DOHH2 (cell line): Measurements from ENCODE around the gene LILRB2.
"Not testable (repeated sequence)": the region's sequence is repeated elsewhere in the genome, so short reads cannot be mapped to it uniquely, and the experiment has no call there.

Experiments
- H3F3A ChIP-seq: fragments of 200-600 bp; sonication (generic), shearing (Covaris generic); 2 replicates; pipeline ENCODE4 v1.6.0; 2016; ENCODE audit warnings: antibody characterized with exemption, mild to moderate bottlenecking; ENCODE audit not compliant: control insufficient read depth, insufficient read depth
- H3K27ac ChIP-seq: fragments of 200-600 bp; sonication (generic); 2 replicates; pipeline ENCODE4 v1.5.1; 2014; ENCODE audit warnings: low read depth, mild to moderate bottlenecking, low read length, moderate library complexity
- H3K27me3 ChIP-seq: fragments of 200-600 bp; sonication (generic); 2 replicates; pipeline ENCODE4 v1.6.1; 2014; ENCODE audit warnings: mild to moderate bottlenecking, low read length, mixed read lengths; ENCODE audit not compliant: control insufficient read depth
- H3K36me3 ChIP-seq: fragments of 200-600 bp; sonication (generic); 2 replicates; pipeline ENCODE4 v1.6.1; 2014; ENCODE audit warnings: mild to moderate bottlenecking, low read length, moderate library complexity, mixed read lengths; ENCODE audit not compliant: control insufficient read depth
- H3K4me1 ChIP-seq: fragments of 200-600 bp; sonication (generic); 2 replicates; pipeline ENCODE4 v1.6.1; 2014; ENCODE audit warnings: mild to moderate bottlenecking, low read length, mixed read lengths; ENCODE audit not compliant: control insufficient read depth
- H3K4me2 ChIP-seq: fragments of 200-600 bp; sonication (generic); 2 replicates; pipeline ENCODE4 v1.6.0; 2014; ENCODE audit warnings: mild to moderate bottlenecking, low read length, moderate library complexity
- H3K4me3 ChIP-seq: fragments of 200-600 bp; sonication (generic); 2 replicates; pipeline ENCODE4 v1.5.1; 2014; ENCODE audit warnings: mild to moderate bottlenecking, low read length, mixed read lengths
- H3K79me2 ChIP-seq: fragments of 200-600 bp; sonication (generic); 2 replicates; pipeline ENCODE4 v1.6.1; 2014; ENCODE audit warnings: mild to moderate bottlenecking, low read length, mixed read lengths; ENCODE audit not compliant: control insufficient read depth
- H3K9me2 ChIP-seq: fragments of 200-600 bp; sonication (generic); replicated peaks from 2 replicates; pipeline ENCODE4 v1.6.1; 2014; ENCODE audit warnings: mild to moderate bottlenecking, low read length, mixed read lengths; ENCODE audit not compliant: control insufficient read depth
- H3K9me3 ChIP-seq: fragments of 200-600 bp; sonication (generic); 2 replicates; pipeline ENCODE4 v1.6.1; 2014; ENCODE audit warnings: antibody characterized with exemption, low read length, mixed read lengths; ENCODE audit not compliant: control insufficient read depth, insufficient read depth
- H4K20me1 ChIP-seq: fragments of 200-600 bp; sonication (generic); 2 replicates; pipeline ENCODE4 v1.6.0; 2014; ENCODE audit warnings: low read depth, mild to moderate bottlenecking, antibody characterized with exemption, low read length, moderate library complexity; ENCODE audit not compliant: control insufficient read depth, insufficient read depth
- EZH2phosphoT487 ChIP-seq: fragments of 200-600 bp; sonication (generic); IDR thresholded peaks from 2 replicates; pipeline ENCODE4 v1.6.1; 2017; ENCODE audit warnings: borderline replicate concordance, mild to moderate bottlenecking, antibody characterized with exemption, low read length, moderate library complexity, mixed read lengths
- TF ChIP-seq, protein P1 (sequence below): fragments of 200-600 bp; sonication (generic); IDR thresholded peaks from one replicate; pipeline ENCODE4 v1.5.1; 2014; ENCODE audit warnings: antibody characterized with exemption, mild to moderate bottlenecking, low read depth, low read length; ENCODE audit not compliant: poor library complexity, severe bottlenecking

LILRB2 gene

DNA sequence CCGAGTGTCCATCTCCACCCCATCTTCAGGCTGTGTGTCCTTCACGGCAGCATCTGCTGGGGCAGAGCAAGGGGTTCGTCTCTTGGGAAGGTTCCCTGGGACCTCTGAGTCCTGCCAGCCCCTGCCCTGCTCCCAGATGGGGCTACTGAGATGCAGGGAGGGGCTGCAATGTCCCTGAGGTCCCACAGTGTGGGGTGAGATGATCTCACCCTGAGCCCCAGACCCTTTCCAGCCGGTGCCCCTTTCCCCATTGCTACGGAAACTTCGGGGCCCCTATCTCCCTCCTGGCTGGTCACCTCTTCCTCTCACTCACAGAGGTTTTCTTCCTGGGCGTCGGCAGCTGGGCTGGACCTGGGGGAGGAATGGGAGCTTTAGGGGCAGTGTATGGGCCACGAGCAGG, 5.0 kb downstream of the LILRB2 start:
- H3K27me3 ChIP-seq, result peaks cover 7% of the 10 kb centered on the region; the same call in 1 of the 2 replicates
- no peaks in the 10 kb centered on the region for H3K9me2 ChIP-seq
- no peak overlapping the region for H3K4me3 ChIP-seq
- H3K36me3 ChIP-seq, result no peaks in the 10 kb centered on the region
- no peak overlapping the region for H3K4me2 ChIP-seq
- H3K4me1 ChIP-seq, result peaks cover 13% of the 10 kb centered on the region
- H3K27ac ChIP-seq, result no peak overlapping the region
- no peaks in the 10 kb centered on the region for H3K9me3 ChIP-seq
- no peaks in the 10 kb centered on the region for H4K20me1 ChIP-seq
- no peaks in the 10 kb centered on the region for H3F3A ChIP-seq
- TF ChIP-seq EZH2phosphoT487, result no peak
- TF ChIP-seq, protein P1, sequence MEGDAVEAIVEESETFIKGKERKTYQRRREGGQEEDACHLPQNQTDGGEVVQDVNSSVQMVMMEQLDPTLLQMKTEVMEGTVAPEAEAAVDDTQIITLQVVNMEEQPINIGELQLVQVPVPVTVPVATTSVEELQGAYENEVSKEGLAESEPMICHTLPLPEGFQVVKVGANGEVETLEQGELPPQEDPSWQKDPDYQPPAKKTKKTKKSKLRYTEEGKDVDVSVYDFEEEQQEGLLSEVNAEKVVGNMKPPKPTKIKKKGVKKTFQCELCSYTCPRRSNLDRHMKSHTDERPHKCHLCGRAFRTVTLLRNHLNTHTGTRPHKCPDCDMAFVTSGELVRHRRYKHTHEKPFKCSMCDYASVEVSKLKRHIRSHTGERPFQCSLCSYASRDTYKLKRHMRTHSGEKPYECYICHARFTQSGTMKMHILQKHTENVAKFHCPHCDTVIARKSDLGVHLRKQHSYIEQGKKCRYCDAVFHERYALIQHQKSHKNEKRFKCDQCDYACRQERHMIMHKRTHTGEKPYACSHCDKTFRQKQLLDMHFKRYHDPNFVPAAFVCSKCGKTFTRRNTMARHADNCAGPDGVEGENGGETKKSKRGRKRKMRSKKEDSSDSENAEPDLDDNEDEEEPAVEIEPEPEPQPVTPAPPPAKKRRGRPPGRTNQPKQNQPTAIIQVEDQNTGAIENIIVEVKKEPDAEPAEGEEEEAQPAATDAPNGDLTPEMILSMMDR, result no peak
- no peaks in the 10 kb centered on the region for H3K79me2 ChIP-seq

DNA sequence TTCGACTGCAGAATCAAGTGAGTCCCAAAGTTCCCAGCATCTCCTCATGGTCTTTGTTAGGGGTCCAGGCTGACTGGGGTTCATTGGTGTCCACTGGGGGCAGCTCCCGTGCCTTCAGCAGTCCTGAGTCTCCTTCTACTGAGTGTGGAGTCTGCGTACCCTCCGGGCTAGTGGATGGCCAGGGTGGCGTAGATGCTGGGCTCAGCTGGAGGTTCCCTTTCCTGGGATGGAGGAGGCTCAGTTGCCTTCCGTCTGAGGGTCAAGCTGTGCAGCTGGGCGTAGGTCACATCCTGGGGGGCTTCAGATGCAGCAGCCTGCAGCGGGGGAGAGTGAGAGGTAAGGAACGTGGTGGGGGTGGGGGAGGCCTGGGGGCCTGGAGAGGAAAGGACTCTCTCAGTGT, 6.4 kb downstream of the LILRB2 start:
- not testable (repeated sequence) for H3K36me3 ChIP-seq, H3K4me3 ChIP-seq, H3K4me2 ChIP-seq, H3F3A ChIP-seq, H3K9me2 ChIP-seq, H3K4me1 ChIP-seq, H3K9me3 ChIP-seq, H4K20me1 ChIP-seq, H3K79me2 ChIP-seq, H3K27ac ChIP-seq
- peaks cover 16% of the 10 kb centered on the region for H3K27me3 ChIP-seq

DNA sequence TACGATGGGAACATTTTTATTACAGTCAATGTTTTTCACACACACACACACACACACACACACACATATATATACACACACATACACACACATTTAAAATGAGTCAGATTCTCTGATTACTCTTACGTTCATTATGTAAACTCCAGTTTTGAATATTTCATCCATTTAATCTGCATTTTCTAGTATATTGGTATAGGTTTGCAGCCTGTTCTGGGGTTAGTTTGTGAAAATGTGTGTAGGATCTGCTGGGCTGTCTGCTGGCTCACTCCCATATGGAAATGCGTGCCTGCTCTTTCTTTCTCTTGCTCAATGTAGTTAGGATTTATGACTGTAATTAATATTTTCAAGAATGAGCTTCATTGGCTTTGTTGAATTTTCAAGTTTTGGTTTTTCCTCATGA, 7.1 kb downstream of the LILRB2 start:
- Histone ChIP-seq H3K4me3 (no peak overlapping the region), H3K27me3 (peaks cover 18% of the 10 kb centered on the region)
- TF ChIP-seq, protein P1, result no peak
- no peak for TF ChIP-seq EZH2phosphoT487

DNA sequence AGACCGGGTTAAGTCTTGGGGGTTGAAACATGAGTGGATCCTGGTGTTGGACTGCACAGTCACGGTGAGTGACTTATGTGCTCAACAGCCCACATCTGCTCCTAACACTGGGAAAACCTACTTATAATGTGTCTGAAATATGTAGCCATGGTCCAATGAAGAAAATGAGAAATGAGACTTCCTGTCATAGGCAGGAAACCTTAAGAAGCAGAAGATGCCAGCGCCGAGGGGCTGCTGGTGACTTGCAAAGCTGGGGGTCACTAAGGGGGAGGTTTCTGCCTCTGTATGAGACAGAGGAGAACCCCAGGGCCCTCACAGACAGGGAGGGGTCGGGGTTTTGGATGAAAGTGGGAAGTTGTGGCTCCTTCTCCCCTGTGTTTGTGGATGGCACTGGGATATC, 8.7 kb downstream of the LILRB2 start:
- not testable (repeated sequence) for H4K20me1 ChIP-seq, H3K4me1 ChIP-seq, H3K79me2 ChIP-seq, H3K9me3 ChIP-seq, H3K4me3 ChIP-seq, H3K36me3 ChIP-seq, H3F3A ChIP-seq, H3K27ac ChIP-seq, H3K4me2 ChIP-seq, H3K9me2 ChIP-seq
- H3K27me3 ChIP-seq, result peaks cover 26% of the 10 kb centered on the region

More for the DNA sequence above, 7.1 kb downstream of the LILRB2 start:
- Histone ChIP-seq H3F3A (no peaks in the 10 kb centered on the region), H3K4me2 (no peak overlapping the region), H3K4me1 (no peaks in the 10 kb centered on the region), H3K9me3 (no peaks in the 10 kb centered on the region), H4K20me1 (no peaks in the 10 kb centered on the region), H3K36me3 (no peaks in the 10 kb centered on the region), H3K27ac (no peak overlapping the region), H3K79me2 (no peaks in the 10 kb centered on the region), H3K9me2 (no peaks in the 10 kb centered on the region)

DNA sequence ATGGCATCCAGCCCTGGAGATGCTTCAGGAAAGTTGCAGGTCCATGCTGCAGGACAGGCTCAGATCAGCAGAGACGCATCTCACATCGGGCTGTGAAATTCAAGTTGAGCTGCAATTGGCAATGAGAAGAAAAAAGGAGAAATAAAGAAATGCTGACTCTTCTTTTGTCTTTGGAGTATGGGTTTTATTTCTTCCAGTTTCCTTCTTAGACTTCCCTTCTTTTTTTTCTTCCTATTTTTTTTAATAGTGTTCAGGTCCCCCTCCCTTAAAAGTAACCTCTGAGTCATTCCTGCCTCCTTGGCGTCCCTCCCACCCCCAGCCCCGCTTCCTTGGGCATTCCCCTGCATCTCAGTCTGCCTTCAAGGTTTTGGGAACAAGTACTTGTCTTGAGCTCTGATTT, 9.3 kb downstream of the LILRB2 start:
- not testable (repeated sequence) for H3F3A ChIP-seq, H3K4me3 ChIP-seq, H3K27ac ChIP-seq, H3K36me3 ChIP-seq, H3K9me3 ChIP-seq, H3K79me2 ChIP-seq, H3K9me2 ChIP-seq, H3K4me1 ChIP-seq, H3K4me2 ChIP-seq, H4K20me1 ChIP-seq
- peaks cover 26% of the 10 kb centered on the region for H3K27me3 ChIP-seq
